ENCODE results near the gene SPATA12.

SPATA12 gene

GRCh38 chr3:57073628-57074027 is 13.2 kb downstream of the SPATA12 start:
- Histone ChIP-seq H3K36me3 (ENCODE audit: low read length) (no peaks in the 10 kb centered on the region), H4K20me1 (ENCODE audit: low read depth, low read length) (no peaks in the 10 kb centered on the region), H3K4me3 (ENCODE audit: insufficient read depth, low read length, poor library complexity, severe bottlenecking) (no peak overlapping the region), H3K79me2 (ENCODE audit: insufficient read depth, low read length) (no peaks in the 10 kb centered on the region), H3K4me2 (ENCODE audit: low read depth, low read length, poor library complexity, severe bottlenecking) (no peak overlapping the region), H3F3A (ENCODE audit: insufficient read depth) (no peaks in the 10 kb centered on the region), H3K27ac (ENCODE audit: low read depth, low read length) (no peak overlapping the region), H3K9me3 (ENCODE audit: insufficient read depth, low read length) (no peaks in the 10 kb centered on the region), H3K27me3 (ENCODE audit: low read length) (no peaks in the 10 kb centered on the region), H3K9me2 (replicated peaks; ENCODE audit: insufficient read depth, low read length) (no peaks in the 10 kb centered on the region), H3K9ac (ENCODE audit: low read length) (no peak overlapping the region), H2AFZ (ENCODE audit: low read depth, low read length, severe bottlenecking) (no peak overlapping the region)
- TF ChIP-seq CTCF (IDR thresholded peaks at IDR 0.05; ENCODE audit: insufficient read depth, low read length, poor library complexity, severe bottlenecking) (no peak), EZH2phosphoT487 (conservative IDR thresholded peaks at IDR 0.05; ENCODE audit: low read length) (no peak)

GRCh38 chr3:57074135-57074534 is 13.7 kb downstream of the SPATA12 start:
- no peak overlapping the region for H2AFZ ChIP-seq (ENCODE audit: low read depth, low read length, severe bottlenecking)
- H3K9ac ChIP-seq (ENCODE audit: low read length), result no peak overlapping the region
- H3F3A ChIP-seq (ENCODE audit: insufficient read depth), result no peaks in the 10 kb centered on the region
- no peaks in the 10 kb centered on the region for H4K20me1 ChIP-seq (ENCODE audit: low read depth, low read length)
- no peaks in the 10 kb centered on the region for H3K9me2 ChIP-seq (replicated peaks; ENCODE audit: insufficient read depth, low read length)
- H3K36me3 ChIP-seq (ENCODE audit: low read length), result no peaks in the 10 kb centered on the region
- no peak overlapping the region for H3K4me3 ChIP-seq (ENCODE audit: insufficient read depth, low read length, poor library complexity, severe bottlenecking)
- no peak overlapping the region for H3K4me2 ChIP-seq (ENCODE audit: low read depth, low read length, poor library complexity, severe bottlenecking)
- H3K79me2 ChIP-seq (ENCODE audit: insufficient read depth, low read length), result no peaks in the 10 kb centered on the region
- H3K27me3 ChIP-seq (ENCODE audit: low read length), result no peaks in the 10 kb centered on the region
- H3K9me3 ChIP-seq (ENCODE audit: insufficient read depth, low read length), result no peaks in the 10 kb centered on the region
- TF ChIP-seq CTCF (IDR thresholded peaks at IDR 0.05; ENCODE audit: insufficient read depth, low read length, poor library complexity, severe bottlenecking) (no peak), EZH2phosphoT487 (conservative IDR thresholded peaks at IDR 0.05; ENCODE audit: low read length) (no peak)
- no peak overlapping the region for H3K27ac ChIP-seq (ENCODE audit: low read depth, low read length)

- Histone ChIP-seq H3K27ac (ENCODE audit: low read depth, low read length) (no peak overlapping the region), H3K79me2 (ENCODE audit: insufficient read depth, low read length) (no peaks in the 10 kb centered on the region), H3F3A (ENCODE audit: insufficient read depth) (no peaks in the 10 kb centered on the region), H3K9me3 (ENCODE audit: insufficient read depth, low read length) (no peaks in the 10 kb centered on the region), H3K27me3 (ENCODE audit: low read length) (no peaks in the 10 kb centered on the region), H3K9ac (ENCODE audit: low read length) (no peak overlapping the region), H3K4me3 (ENCODE audit: insufficient read depth, low read length, poor library complexity, severe bottlenecking) (no peak overlapping the region), H3K9me2 (replicated peaks; ENCODE audit: insufficient read depth, low read length) (no peaks in the 10 kb centered on the region), H4K20me1 (ENCODE audit: low read depth, low read length) (no peaks in the 10 kb centered on the region), H2AFZ (ENCODE audit: low read depth, low read length, severe bottlenecking) (no peak overlapping the region), H3K36me3 (ENCODE audit: low read length) (no peaks in the 10 kb centered on the region), H3K4me2 (ENCODE audit: low read depth, low read length, poor library complexity, severe bottlenecking) (no peak overlapping the region)
- TF ChIP-seq EZH2phosphoT487 (conservative IDR thresholded peaks at IDR 0.05; ENCODE audit: low read length) (no peak), CTCF (IDR thresholded peaks at IDR 0.05; ENCODE audit: insufficient read depth, low read length, poor library complexity, severe bottlenecking) (no peak)
These were observed 16.0 kb downstream of the SPATA12 start for GRCh38 chr3:57076422-57076951.
